ENCODE data around the gene KYAT1. TPM values are rescaled to one million over a fixed set of nuclear protein-coding genes. Genes with fewer than 3 reads are reported as not detected.

Gene KYAT1
- total RNA-seq, 1 experiment from 2014 or later, result 14.6 TPM

DNA sequence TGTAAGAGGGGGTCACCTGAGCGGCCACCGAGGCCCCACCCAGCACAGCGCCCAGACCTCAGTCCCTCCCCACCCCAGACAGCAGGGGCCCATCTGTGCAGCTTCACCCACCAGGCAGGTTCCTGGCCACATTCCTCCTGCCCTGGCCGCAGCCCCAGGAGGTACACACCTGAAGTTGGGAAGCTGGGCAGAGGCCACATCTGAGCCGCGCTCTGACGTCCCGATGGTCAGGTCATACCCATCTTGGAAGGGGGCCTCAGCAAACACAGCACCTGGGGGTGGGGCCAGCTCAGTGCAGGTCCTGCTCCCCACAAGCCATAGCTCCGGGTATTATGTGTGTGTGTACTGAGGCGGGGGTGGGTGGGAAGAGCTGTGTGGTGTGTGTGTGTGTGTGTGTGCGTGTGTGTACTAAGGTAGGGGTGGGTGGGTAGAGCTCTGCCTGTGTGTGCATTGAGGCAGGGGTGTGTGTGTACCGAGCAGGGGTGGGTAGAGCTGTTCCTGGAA, 57.8 kb downstream of the KYAT1 start:
- Histone ChIP-seq H3K23me2 (ENCODE audit: insufficient read length, low read depth, low read length, poor library complexity, severe bottlenecking) (peaks cover 9% of the 10 kb centered on the region), H4K20me1 (ENCODE audit: control insufficient read depth, insufficient read depth, insufficient read length) (no peaks in the 10 kb centered on the region), H2BK20ac (ENCODE audit: low read depth, low read length, poor library complexity, severe bottlenecking) (no peak overlapping the region), H2AFZ (ENCODE audit: low read length) (no peak overlapping the region), H3K79me2 (ENCODE audit: insufficient read depth, low read length) (peaks cover 2% of the 10 kb centered on the region; the same call in 1 of the 2 replicates), H4K91ac (ENCODE audit: insufficient read length, low read depth, low read length) (no peak overlapping the region), H3K79me1 (ENCODE audit: insufficient read depth, low read depth, low read length, poor library complexity, severe bottlenecking) (peaks cover 5% of the 10 kb centered on the region), H3T11ph (ENCODE audit: low read length) (no peak overlapping the region), H4K8ac (replicated peaks; ENCODE audit: insufficient read length, low read depth, low read length) (no peak overlapping the region), H3K27ac (ENCODE audit: insufficient read length, low read depth, low read length) (no peak overlapping the region), H3K9me3 (ENCODE audit: control insufficient read depth, low read depth, low read length) (no peaks in the 10 kb centered on the region), H2BK15ac (ENCODE audit: low read depth, low read length) (no peak overlapping the region), H2BK120ac (ENCODE audit: low read depth, low read length, poor library complexity, severe bottlenecking) (no peak overlapping the region), H3K4ac (ENCODE audit: low read depth, low read length) (no peak overlapping the region), H2BK5ac (ENCODE audit: insufficient read length, low read length) (no peak overlapping the region), H3K18ac (ENCODE audit: insufficient read length, low read depth, low read length) (no peak overlapping the region), H2BK12ac (ENCODE audit: insufficient read length, low read depth, low read length) (no peak overlapping the region), H3K14ac (ENCODE audit: insufficient read depth, low read length) (no peak overlapping the region; the same call in 1 of the 2 replicates), H3K56ac (ENCODE audit: insufficient read length, low read depth, low read length) (no peak overlapping the region), H3K27me3 (ENCODE audit: insufficient read depth, low read length) (no peaks in the 10 kb centered on the region), H4K5ac (ENCODE audit: insufficient read length, low read depth, low read length) (no peak overlapping the region), H2AK5ac (ENCODE audit: insufficient read length, low read length) (no peak overlapping the region), H3K4me1 (ENCODE audit: insufficient read depth, low read length) (no peaks in the 10 kb centered on the region), H3K23ac (ENCODE audit: insufficient read length, low read depth, low read length) (no peak overlapping the region), H3K9ac (ENCODE audit: extremely low read depth, insufficient read length, low read length) (no peak overlapping the region), H3K4me2 (ENCODE audit: insufficient read depth, insufficient read length, low read length) (no peak overlapping the region)
- Mint-ChIP-seq H3K36me3 (ENCODE audit: insufficient read depth in 1 of 3, low read depth in 3 of 3) (peaks cover 37 to 79% (median 77%) of the 10 kb centered on the region in 3 experiments; a peak in 6 of 7 replicates), H3K9me3 (no peaks in the 10 kb centered on the region), H3K27ac (no peak overlapping the region), H3K27me3 (ENCODE audit: low read depth) (no peaks in the 10 kb centered on the region; the same call in 1 of the 2 replicates), H3K4me1 (peaks cover 15 to 20% of the 10 kb centered on the region in 2 experiments), H3K4me3 (no peak overlapping the region)
- no CpG with 5 or more reads among the region's 12 CpGs for WGBS (ENCODE audit: extremely low coverage, insufficient read length, low lambda C conversion rate)
- TF ChIP-seq, protein P1, sequence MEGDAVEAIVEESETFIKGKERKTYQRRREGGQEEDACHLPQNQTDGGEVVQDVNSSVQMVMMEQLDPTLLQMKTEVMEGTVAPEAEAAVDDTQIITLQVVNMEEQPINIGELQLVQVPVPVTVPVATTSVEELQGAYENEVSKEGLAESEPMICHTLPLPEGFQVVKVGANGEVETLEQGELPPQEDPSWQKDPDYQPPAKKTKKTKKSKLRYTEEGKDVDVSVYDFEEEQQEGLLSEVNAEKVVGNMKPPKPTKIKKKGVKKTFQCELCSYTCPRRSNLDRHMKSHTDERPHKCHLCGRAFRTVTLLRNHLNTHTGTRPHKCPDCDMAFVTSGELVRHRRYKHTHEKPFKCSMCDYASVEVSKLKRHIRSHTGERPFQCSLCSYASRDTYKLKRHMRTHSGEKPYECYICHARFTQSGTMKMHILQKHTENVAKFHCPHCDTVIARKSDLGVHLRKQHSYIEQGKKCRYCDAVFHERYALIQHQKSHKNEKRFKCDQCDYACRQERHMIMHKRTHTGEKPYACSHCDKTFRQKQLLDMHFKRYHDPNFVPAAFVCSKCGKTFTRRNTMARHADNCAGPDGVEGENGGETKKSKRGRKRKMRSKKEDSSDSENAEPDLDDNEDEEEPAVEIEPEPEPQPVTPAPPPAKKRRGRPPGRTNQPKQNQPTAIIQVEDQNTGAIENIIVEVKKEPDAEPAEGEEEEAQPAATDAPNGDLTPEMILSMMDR (conservative IDR thresholded peaks at IDR 0.05), result no peak
- no peak for DNase-seq
